Measurements from ENCODE around the gene CRK. TPM values are rescaled to one million over a fixed set of nuclear protein-coding genes. Genes with fewer than 3 reads are reported as not detected.

The CRK gene
- total and polyA plus RNA-seq, 9 donors = 34.0 to 56.1 (median 43.6) TPM

DNA sequence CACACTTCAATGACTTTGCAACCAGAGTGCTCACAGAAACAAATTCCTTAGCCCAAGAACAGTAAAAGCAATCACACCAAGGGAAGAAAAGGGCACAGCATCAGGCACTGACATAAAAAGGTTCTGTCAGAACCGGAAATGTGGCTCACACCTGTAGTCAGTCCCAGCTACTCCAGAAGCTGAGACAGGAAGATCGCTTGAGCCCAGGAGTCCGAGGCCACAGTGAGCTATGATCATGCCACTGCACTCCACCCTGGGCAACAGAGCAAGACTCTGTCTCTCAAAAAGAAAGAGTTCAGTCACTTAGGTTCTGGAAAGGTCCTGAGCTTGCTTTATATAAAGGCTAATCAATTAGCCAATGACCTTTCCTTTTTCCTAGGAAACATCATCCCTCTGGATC, 78.7 kb downstream of the CRK start:
- 69% methylated on average over 3 of the region's 3 CpGs for WGBS (ENCODE audit: insufficient coverage)
- Histone ChIP-seq H3K36me3 (ENCODE audit: control insufficient read depth, insufficient read depth, low read length) (peaks cover 19% of the 10 kb centered on the region), H3K4me1 (ENCODE audit: control insufficient read depth, insufficient read depth, low read length) (peaks cover 13% of the 10 kb centered on the region), H3K4me3 (ENCODE audit: low read length) (no peak overlapping the region), H3K27ac (ENCODE audit: low read length) (no peak overlapping the region), H3K27me3 (ENCODE audit: control insufficient read depth, insufficient read depth, low read length) (no peaks in the 10 kb centered on the region), H3K9me3 (replicated peaks; ENCODE audit: control insufficient read depth, low read depth, low read length) (no peaks in the 10 kb centered on the region)
- DNase-seq = no peak

DNA sequence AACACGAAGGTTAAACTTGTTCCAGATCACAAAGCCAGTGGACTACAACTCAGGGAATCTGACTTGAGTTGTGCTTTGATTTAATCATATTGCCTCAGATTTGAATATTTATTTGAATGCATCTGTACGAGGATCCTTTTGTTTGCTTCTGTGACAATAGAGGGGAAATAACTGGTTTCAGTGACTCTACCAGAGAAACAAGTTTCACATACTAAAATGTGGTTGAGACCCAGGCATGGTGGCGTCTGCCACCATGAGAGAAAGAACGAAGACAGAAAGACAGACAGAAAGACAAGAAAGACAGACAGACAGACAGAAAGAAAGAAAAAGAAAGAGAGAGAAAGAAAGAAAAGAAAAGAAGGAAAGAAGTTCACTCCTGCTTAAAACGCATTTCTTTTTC, 80.0 kb downstream of the CRK start:
- no peak overlapping the region for H3K27ac ChIP-seq (ENCODE audit: low read length)
- no peaks in the 10 kb centered on the region for H3K27me3 ChIP-seq (ENCODE audit: control insufficient read depth, insufficient read depth, low read length)
- no CpG with 5 or more reads among the region's 5 CpGs for whole genome bisulfite sequencing (ENCODE audit: insufficient coverage)
- H3K9me3 ChIP-seq (replicated peaks; ENCODE audit: control insufficient read depth, low read depth, low read length) = no peaks in the 10 kb centered on the region
- H3K4me1 ChIP-seq (ENCODE audit: control insufficient read depth, insufficient read depth, low read length) = peaks cover 15% of the 10 kb centered on the region
- H3K4me3 ChIP-seq (ENCODE audit: low read length) = no peak overlapping the region
- no peak for DNase-seq
- H3K36me3 ChIP-seq (ENCODE audit: control insufficient read depth, insufficient read depth, low read length) = peaks cover 21% of the 10 kb centered on the region

DNA sequence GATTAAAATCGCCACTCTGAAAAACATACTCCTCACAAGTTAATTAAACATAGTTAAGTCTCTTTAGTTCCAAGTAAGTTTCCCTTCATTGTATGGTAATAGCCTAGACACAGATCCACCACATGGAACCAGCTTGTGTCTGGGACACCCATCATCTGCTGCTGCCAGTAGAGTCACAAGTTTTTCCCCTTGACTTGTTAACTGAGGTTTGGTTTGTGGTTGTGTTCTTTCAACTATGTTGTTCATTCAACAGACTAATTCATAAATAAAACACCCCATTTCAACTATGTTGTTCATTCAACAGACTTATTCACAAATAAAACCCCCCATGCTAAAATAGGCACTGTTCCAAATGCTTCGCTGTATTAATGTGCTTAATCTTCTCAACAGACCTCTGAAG, 80.4 kb downstream of the CRK start:
- Histone ChIP-seq H3K36me3 (ENCODE audit: control insufficient read depth, insufficient read depth, low read length) (peaks cover 21% of the 10 kb centered on the region), H3K4me3 (ENCODE audit: low read length) (no peak overlapping the region), H3K27ac (ENCODE audit: low read length) (no peak overlapping the region)

DNA sequence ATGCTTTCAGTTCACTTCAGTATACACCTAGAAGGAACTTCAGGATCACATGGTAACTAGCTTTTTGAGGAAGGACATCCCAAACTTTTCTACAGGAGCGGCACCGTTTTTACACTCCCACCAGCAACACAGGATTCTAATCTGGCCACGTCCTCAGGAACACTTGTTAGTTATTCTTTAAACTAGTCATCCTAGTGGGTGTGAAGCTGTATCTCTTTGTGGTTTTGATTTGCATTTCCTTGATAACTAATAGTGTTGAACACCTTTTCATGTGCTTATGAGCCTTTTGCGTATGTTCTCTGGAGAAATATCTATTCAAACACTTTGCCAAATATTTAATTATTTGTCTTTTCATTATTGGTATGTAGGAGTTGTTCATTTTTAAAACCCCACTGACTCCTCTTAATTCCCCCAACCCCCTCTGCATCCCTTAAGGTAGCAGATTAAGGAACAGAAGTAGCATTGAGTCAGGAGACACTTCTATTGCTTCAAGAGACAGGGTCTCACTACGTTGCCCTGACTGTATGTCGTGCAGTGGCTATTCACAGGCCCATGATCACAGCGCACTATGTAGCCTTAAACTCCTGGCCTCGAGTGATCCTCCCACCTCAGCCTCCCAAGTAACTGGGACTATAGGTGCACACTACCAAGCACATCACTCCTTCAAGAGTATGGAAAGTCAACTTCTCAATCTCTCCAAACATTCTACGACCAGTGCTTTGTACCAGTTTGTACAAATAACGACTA, 81.4 kb downstream of the CRK start:
- Histone ChIP-seq H3K27me3 (ENCODE audit: control insufficient read depth, insufficient read depth, low read length) (no peaks in the 10 kb centered on the region), H3K27ac (ENCODE audit: low read length) (no peak overlapping the region), H3K4me1 (ENCODE audit: control insufficient read depth, insufficient read depth, low read length) (peaks cover 17% of the 10 kb centered on the region), H3K4me3 (ENCODE audit: low read length) (no peak overlapping the region), H3K9me3 (replicated peaks; ENCODE audit: control insufficient read depth, low read depth, low read length) (no peaks in the 10 kb centered on the region), H3K36me3 (ENCODE audit: control insufficient read depth, insufficient read depth, low read length) (peaks cover 21% of the 10 kb centered on the region)
- 86% methylated on average over 5 of the region's 10 CpGs for WGBS (ENCODE audit: insufficient coverage)
- no peak for DNase-seq

More for the DNA sequence above, 80.4 kb downstream of the CRK start:
- no peak for DNase-seq
- Histone ChIP-seq H3K9me3 (replicated peaks; ENCODE audit: control insufficient read depth, low read depth, low read length) (no peaks in the 10 kb centered on the region), H3K4me1 (ENCODE audit: control insufficient read depth, insufficient read depth, low read length) (peaks cover 17% of the 10 kb centered on the region), H3K27me3 (ENCODE audit: control insufficient read depth, insufficient read depth, low read length) (no peaks in the 10 kb centered on the region)
- WGBS (ENCODE audit: insufficient coverage) = no CpG with 5 or more reads among the region's 2 CpGs

DNA sequence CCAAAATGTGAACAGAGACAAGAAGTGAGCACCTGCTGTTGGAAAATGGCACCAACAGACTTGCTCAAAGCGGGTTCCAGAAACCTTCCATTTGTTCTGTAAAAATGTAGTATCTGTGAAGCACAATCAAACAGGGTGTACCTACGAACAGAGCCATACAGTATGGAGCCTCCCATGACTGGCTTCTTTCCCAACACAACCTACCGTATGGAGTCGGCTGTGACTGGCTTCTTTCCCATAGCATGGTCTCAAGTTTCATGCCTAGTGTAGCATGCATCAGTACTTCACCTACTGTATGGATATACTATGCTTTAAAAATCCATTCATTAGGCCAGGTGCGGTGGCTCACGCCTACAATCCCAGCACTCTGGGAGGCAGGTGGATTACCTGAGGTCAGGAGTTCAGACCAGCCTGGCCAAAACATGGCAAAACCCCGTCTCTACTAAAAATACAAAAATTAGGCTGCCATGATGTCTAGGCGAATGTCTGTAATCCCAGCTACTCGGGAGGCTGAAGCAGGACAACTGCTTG, 82.3 kb downstream of the CRK start:
- H3K27ac ChIP-seq (ENCODE audit: low read length) = no peak overlapping the region
- peaks cover 17% of the 10 kb centered on the region for H3K4me1 ChIP-seq (ENCODE audit: control insufficient read depth, insufficient read depth, low read length)

DNA sequence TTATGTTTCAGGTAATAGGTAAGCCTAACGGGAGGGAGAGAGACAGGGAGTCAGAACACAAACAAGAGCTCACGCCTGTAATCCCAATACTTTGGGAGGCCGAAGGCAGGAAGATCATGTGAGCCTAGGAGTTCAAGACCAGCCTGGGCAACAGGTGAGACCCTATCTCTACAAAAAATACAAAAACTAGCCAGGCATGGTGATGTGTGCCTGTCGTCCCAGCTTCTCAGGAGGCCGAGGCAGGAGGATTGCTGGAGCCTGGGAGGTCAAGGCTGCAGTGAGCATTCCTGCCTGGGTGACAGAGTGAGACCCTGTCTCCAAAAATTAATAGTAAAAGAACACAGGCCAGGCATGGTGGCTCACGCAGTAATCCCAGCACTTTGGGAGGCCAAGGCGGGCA, 83.4 kb downstream of the CRK start:
- Histone ChIP-seq H3K9me3 (replicated peaks; ENCODE audit: control insufficient read depth, low read depth, low read length) (no peaks in the 10 kb centered on the region), H3K4me3 (ENCODE audit: low read length) (no peak overlapping the region), H3K27me3 (ENCODE audit: control insufficient read depth, insufficient read depth, low read length) (no peaks in the 10 kb centered on the region), H3K4me1 (ENCODE audit: control insufficient read depth, insufficient read depth, low read length) (peaks cover 17% of the 10 kb centered on the region), H3K36me3 (ENCODE audit: control insufficient read depth, insufficient read depth, low read length) (peaks cover 21% of the 10 kb centered on the region), H3K27ac (ENCODE audit: low read length) (no peak overlapping the region)
- 82% methylated on average over 6 of the region's 7 CpGs for WGBS (ENCODE audit: insufficient coverage)
- DNase-seq = no peak

More for the DNA sequence above, 82.3 kb downstream of the CRK start:
- Histone ChIP-seq H3K9me3 (replicated peaks; ENCODE audit: control insufficient read depth, low read depth, low read length) (no peaks in the 10 kb centered on the region), H3K36me3 (ENCODE audit: control insufficient read depth, insufficient read depth, low read length) (peaks cover 21% of the 10 kb centered on the region), H3K27me3 (ENCODE audit: control insufficient read depth, insufficient read depth, low read length) (no peaks in the 10 kb centered on the region), H3K4me3 (ENCODE audit: low read length) (no peak overlapping the region)
- DNase-seq = no peak
- WGBS (ENCODE audit: insufficient coverage) = 60% methylated on average over 6 of the region's 9 CpGs

DNA sequence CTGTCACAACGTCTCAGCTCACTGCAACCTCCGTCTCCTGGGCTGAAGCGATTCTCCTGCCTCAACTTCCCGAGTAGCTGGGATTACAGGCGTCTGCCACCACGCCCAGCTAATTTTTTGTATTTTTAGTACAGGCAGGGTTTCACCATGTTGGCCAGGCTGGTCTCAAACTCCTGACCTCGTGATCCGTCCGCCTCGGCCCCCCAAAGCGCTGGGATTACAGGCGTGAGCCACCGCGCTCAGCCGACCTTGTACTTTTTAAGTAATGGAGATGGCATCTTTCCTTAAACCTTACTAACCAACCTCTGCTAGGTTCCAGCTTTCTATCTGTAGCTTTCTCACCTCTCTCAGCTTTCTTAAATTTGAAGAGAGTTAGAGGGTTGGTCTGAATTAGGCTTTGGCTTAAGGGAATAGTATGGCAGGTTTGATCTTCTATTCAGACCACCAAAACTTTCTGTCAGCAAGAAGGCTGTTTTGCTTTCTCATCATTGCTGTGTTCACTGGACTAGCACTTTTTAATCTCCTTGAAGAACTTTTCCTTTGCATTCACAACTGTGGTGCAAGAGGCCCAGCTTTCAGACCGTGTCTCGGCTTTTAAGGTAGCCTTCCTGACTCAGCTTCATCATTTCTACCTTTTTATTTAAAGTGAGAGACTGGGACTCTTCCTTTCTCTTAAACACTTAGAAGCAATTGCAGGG, 84.0 kb downstream of the CRK start:
- Histone ChIP-seq H3K36me3 (ENCODE audit: control insufficient read depth, insufficient read depth, low read length) (peaks cover 16% of the 10 kb centered on the region), H3K4me3 (ENCODE audit: low read length) (no peak overlapping the region), H3K27ac (ENCODE audit: low read length) (no peak overlapping the region), H3K27me3 (ENCODE audit: control insufficient read depth, insufficient read depth, low read length) (no peaks in the 10 kb centered on the region), H3K4me1 (ENCODE audit: control insufficient read depth, insufficient read depth, low read length) (peaks cover 13% of the 10 kb centered on the region), H3K9me3 (replicated peaks; ENCODE audit: control insufficient read depth, low read depth, low read length) (no peaks in the 10 kb centered on the region)
- WGBS (ENCODE audit: insufficient coverage) = 100% methylated on average over 2 of the region's 17 CpGs
- DNase-seq = no peak

Other genes starting within 250 kb of the CRK start
- not detected for gene BHLHA9, start 185.8 kb downstream of the CRK start, total RNA-seq
- not detected for gene BHLHA9, start 185.8 kb downstream of the CRK start, polyA plus RNA-seq (ENCODE audit: insufficient read depth in 1 of 8, insufficient read length in 8 of 8, low replicate concordance in 1 of 8)
- under 0.01 TPM for gene TRARG1, start 176.6 kb downstream of the CRK start, total RNA-seq
- gene TRARG1, start 176.6 kb downstream of the CRK start, polyA plus RNA-seq (ENCODE audit: insufficient read depth in 1 of 8, insufficient read length in 8 of 8, low replicate concordance in 1 of 8) = not detected
- gene YWHAE, start 56.0 kb downstream of the CRK start, total RNA-seq = 258 TPM
- gene YWHAE, start 56.0 kb downstream of the CRK start, polyA plus RNA-seq (ENCODE audit: insufficient read depth in 1 of 8, insufficient read length in 8 of 8, low replicate concordance in 1 of 8) = 100 to 1,000 TPM; 637 to 826 (median 764) TPM
- gene MYO1C, start 36.5 kb upstream of the CRK start, total RNA-seq = 48.7 TPM
- 10 to 100 TPM; 75.8 to 90.2 (median 81.5) TPM for gene MYO1C, start 36.5 kb upstream of the CRK start, polyA plus RNA-seq (ENCODE audit: insufficient read depth in 1 of 8, insufficient read length in 8 of 8, low replicate concordance in 1 of 8)
- 13.8 TPM for gene INPP5K, start 60.4 kb upstream of the CRK start, total RNA-seq
- 10 to 100 TPM; 21.2 to 31.5 (median 25.2) TPM for gene INPP5K, start 60.4 kb upstream of the CRK start, polyA plus RNA-seq (ENCODE audit: insufficient read depth in 1 of 8, insufficient read length in 8 of 8, low replicate concordance in 1 of 8)
- 9.1 TPM for gene PITPNA, start 106.6 kb upstream of the CRK start, total RNA-seq
- gene PITPNA, start 106.6 kb upstream of the CRK start, polyA plus RNA-seq (ENCODE audit: insufficient read depth in 1 of 8, insufficient read length in 8 of 8, low replicate concordance in 1 of 8) = 10 to 100 TPM; 22.8 to 36.7 (median 28.6) TPM
- 3.8 TPM for gene SLC43A2, start 172.6 kb upstream of the CRK start, total RNA-seq
- 1 to 10 TPM; 3.4 to 8.6 (median 3.9) TPM for gene SLC43A2, start 172.6 kb upstream of the CRK start, polyA plus RNA-seq (ENCODE audit: insufficient read depth in 1 of 8, insufficient read length in 8 of 8, low replicate concordance in 1 of 8)
- gene SCARF1, start 189.5 kb upstream of the CRK start, total RNA-seq = 7.6 TPM
- 10 to 100 TPM in 1 of 8 donors, 1 to 10 TPM in 7; 7.0 to 11.8 (median 8.6) TPM for gene SCARF1, start 189.5 kb upstream of the CRK start, polyA plus RNA-seq (ENCODE audit: insufficient read depth in 1 of 8, insufficient read length in 8 of 8, low replicate concordance in 1 of 8)
- 5.7 TPM for gene RILP, start 193.6 kb upstream of the CRK start, total RNA-seq
- gene RILP, start 193.6 kb upstream of the CRK start, polyA plus RNA-seq (ENCODE audit: insufficient read depth in 1 of 8, insufficient read length in 8 of 8, low replicate concordance in 1 of 8) = 1 to 10 TPM; 4.0 to 5.2 (median 4.5) TPM
- gene PRPF8, start 228.6 kb upstream of the CRK start, total RNA-seq = 99.0 TPM
- 100 to 1,000 TPM; 175 to 237 (median 212) TPM for gene PRPF8, start 228.6 kb upstream of the CRK start, polyA plus RNA-seq (ENCODE audit: insufficient read depth in 1 of 8, insufficient read length in 8 of 8, low replicate concordance in 1 of 8)